GM19043 (cell line): ENCODE results near the gene ZMYND19.
"Not testable (repeated sequence)": the region's sequence is repeated elsewhere in the genome, so short reads cannot be mapped to it uniquely, and the experiment has no call there.

Experiments used
- ATAC-seq: cut with Tn5 transposase; IDR thresholded peaks from one replicate; pipeline ENCODE4 v1.9.1; 2021; ENCODE audit warnings: low read depth; ENCODE audit not compliant: unreplicated experiment

Gene ZMYND19

GRCh38 chr9:137614631-137615386, 24.5 kb upstream of the ZMYND19 start:
- ATAC-seq = no peak

- no peak for ATAC-seq
Observed at GRCh38 chr9:137613738-137614523, 23.6 kb upstream of the ZMYND19 start.

DNA sequence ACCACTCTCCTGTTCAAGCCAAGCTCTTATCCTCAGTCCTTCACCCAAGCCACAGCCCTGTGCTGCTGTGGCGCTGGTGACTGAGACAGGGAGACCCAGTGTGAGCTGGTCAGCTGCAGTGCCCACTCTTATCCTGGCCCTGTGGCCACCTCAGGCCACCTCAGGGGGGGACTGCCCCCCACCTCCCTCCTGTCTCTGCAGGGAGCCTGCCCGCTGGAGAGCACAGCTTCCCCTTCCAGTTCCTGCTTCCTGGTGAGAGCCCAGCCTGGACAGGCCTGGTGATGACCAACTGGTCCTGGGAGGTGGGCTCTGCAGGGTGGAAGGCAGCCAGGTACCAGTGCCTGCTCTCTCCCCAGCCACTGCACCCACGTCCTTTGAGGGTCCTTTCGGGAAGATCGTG, 22.9 kb upstream of the ZMYND19 start:
- ATAC-seq = no peak

DNA sequence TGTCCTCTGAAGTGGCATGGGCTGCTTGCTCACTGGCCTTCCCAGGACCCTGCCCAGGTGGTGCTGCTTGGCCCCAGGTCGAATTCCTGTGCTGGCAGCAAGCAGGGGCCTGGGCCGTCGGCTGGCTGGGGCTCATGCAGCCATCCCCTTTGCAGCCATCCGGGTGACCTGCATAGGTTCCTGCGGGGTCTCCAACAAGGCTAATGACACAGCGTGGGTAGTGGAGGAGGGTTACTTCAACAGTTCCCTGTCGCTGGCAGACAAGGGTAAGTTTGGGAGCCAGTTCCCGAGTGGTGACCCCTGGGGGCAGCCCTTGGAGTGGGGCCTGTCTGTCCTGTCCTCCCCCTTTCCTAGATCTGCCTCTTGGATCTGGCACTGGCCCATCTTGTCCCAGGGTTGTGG, 22.4 kb upstream of the ZMYND19 start:
- ATAC-seq = no peak

DNA sequence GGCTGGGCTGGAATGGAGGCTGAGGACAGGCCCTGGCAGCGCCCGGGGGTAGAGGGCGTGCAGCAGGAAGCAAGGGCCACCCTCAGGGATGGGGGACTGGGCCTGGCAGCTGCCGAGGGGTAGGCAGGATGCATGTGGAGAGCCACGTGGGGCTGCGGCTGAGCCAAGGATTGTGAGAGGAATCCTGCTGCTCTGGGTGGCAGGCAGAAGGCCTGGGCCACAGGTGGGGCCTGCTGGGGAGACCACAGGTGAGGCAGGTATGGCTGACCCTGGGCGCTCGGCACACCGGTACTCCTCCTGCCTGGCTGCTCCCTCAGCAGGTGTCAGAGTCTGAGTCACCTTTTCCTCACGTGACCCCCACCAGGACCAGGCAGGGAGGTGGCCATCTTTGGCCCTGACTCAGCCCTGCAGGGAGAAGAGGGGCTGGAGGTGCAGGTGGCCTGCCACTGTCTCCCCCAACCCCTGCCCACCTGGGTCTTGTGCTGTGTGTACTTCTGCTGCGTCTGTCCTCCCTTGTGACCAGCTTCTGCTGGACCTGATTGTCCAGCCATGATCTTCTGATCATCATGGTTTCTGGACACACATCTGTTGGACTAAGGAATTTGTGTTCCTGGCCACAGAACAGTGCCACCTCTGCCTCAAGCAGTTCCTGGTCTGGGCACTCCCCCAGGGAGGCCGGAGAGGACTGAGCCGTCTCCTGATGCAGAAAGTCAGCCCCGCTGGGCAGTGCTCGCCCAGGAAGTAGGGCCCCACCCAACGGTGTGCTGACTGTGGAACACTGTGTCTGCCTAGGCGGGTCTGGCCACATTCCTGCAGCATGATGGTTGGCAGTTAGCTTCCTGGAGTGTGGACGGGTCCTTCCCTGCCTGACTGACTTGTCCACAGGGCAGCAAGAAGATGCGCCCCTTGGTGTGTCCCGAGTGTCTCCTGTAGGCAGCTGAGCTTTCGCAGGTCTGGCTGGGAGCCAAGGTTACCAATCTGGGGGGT, 21.6 kb upstream of the ZMYND19 start:
- ATAC-seq = no peak

GRCh38 chr9:137610944-137611343, 20.6 kb upstream of the ZMYND19 start:
- ATAC-seq = no peak

GRCh38 chr9:137607141-137607857, 17.0 kb upstream of the ZMYND19 start:
- ATAC-seq = no peak

- no peak for ATAC-seq
Observed at GRCh38 chr9:137606734-137607138, 16.4 kb upstream of the ZMYND19 start.

DNA sequence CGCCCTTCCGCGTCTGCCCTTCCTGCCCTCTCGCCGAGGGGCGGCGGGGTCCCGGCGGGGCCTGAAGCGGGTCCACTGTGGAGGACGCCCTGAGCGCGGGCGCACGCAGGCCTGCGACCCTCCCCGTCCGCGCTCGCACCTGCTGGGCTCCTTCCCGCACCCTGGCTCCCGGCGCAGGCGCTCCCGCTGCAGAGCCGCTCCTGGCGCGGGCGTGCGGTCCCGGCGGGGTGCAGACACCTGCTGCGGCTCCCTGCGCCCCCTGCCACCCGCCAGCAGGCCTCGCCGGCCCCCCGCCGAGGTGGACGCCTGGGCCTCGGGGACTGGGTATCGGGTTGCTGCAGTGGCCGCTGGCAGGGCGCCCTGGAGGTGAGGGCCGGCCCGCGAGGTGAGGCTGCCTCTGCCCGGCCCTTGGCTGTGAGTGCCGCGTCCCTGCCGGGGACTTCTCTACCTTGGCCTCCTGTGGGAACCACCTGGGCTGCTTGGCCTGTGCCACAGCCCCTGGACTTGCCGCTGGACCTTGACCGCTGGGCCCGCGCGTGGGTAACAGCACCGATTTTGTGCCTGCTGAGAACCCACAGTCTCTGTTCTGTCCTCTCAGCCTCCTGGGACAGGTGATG, 15.8 kb upstream of the ZMYND19 start:
- ATAC-seq = peak; percentile 21

- peak; percentile 68 for ATAC-seq
Observed at GRCh38 chr9:137605121-137606004, 15.1 kb upstream of the ZMYND19 start, which contains the start of gene ARRDC1. ARRDC1 (plus strand) TSS chr9:137605686; CDS start chr9:137605718, 32 bp downstream.

- ATAC-seq = no peak
Observed at GRCh38 chr9:137604345-137605086, 14.2 kb upstream of the ZMYND19 start.

- no peak for ATAC-seq
Observed at GRCh38 chr9:137603879-137604278, 13.6 kb upstream of the ZMYND19 start.

GRCh38 chr9:137602661-137603060, 12.3 kb upstream of the ZMYND19 start:
- no peak for ATAC-seq

- no peak for ATAC-seq
Observed at GRCh38 chr9:137598943-137599342, 8.6 kb upstream of the ZMYND19 start.

- not testable (repeated sequence) for ATAC-seq
Observed at GRCh38 chr9:137596577-137596976, 6.3 kb upstream of the ZMYND19 start.

GRCh38 chr9:137593176-137593575, 2.9 kb upstream of the ZMYND19 start:
- no peak for ATAC-seq

DNA sequence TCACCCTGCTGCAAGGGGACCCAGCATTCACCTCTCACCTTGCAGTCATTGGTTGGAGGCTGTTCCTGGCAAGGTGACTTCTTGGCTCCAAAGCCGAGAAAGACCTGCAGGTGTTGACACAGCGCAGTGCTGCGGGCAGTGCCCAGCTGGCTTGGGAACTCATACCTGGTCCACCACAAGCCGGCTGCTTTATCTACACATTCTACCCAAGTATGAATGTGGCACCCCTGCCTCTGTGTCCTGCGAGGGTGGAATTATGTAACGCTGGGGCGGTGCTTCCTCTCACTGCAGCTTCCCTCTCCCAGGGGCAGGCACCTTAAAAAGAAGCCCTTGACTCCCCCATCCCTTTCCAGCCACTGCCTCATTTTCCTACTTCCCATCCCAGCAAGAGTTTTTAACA, 2.5 kb upstream of the ZMYND19 start:
- no peak for ATAC-seq

GRCh38 chr9:137590123-137590468, 216 bp downstream of the ZMYND19 start:
- peak; percentile 22 for ATAC-seq
